Dedifferentiated amniotic fluid mesenchymal stem cell (primary cell): ENCODE results near the gene CDC27.
"Not testable (repeated sequence)": the region's sequence is repeated elsewhere in the genome, so short reads cannot be mapped to it uniquely, and the experiment has no call there.

Source experiments
- DNase-seq: peaks from one replicate; pipeline ENCODE4 v3.0.0-alpha.2; 2016; ENCODE audit errors: extremely low spot score

CDC27 gene

GRCh38 chr17:47188876-47189731 is at the start of gene CDC27:
Gene CDC27, minus strand, starts transcription at chr17:47189295. Its CDS starts 123 bp downstream, at chr17:47189172.
- DNase-seq: peak; percentile 100

- DNase-seq: no peak
Observed at GRCh38 chr17:47238321-47239010, 49.4 kb upstream of the CDC27 start.

GRCh38 chr17:47237841-47238240 is 48.7 kb upstream of the CDC27 start:
- no peak for DNase-seq

GRCh38 chr17:47235923-47236322 is 46.8 kb upstream of the CDC27 start:
- no peak for DNase-seq

GRCh38 chr17:47235506-47235905 is 46.4 kb upstream of the CDC27 start:
- no peak for DNase-seq

GRCh38 chr17:47232465-47232864 is 43.4 kb upstream of the CDC27 start:
- DNase-seq: no peak

- no peak for DNase-seq
Observed at GRCh38 chr17:47231866-47232265, 42.8 kb upstream of the CDC27 start.

GRCh38 chr17:47231334-47231733 is 42.2 kb upstream of the CDC27 start:
- no peak for DNase-seq

GRCh38 chr17:47230864-47231263 is 41.8 kb upstream of the CDC27 start:
- DNase-seq: no peak

GRCh38 chr17:47229535-47230443 is 40.7 kb upstream of the CDC27 start:
- DNase-seq: peak; percentile 93

GRCh38 chr17:47227862-47228261 is 38.8 kb upstream of the CDC27 start:
- no peak for DNase-seq

GRCh38 chr17:47225911-47226688 is 37.0 kb upstream of the CDC27 start:
- no peak for DNase-seq

GRCh38 chr17:47225436-47225858 is 36.4 kb upstream of the CDC27 start:
- peak; percentile 65 for DNase-seq

GRCh38 chr17:47224966-47225365 is 35.9 kb upstream of the CDC27 start:
- no peak for DNase-seq

- DNase-seq: not testable (repeated sequence)
Observed at GRCh38 chr17:47224077-47224476, 35.0 kb upstream of the CDC27 start.

- DNase-seq: no peak
Observed at GRCh38 chr17:47223460-47223859, 34.4 kb upstream of the CDC27 start.

- no peak for DNase-seq
Observed at GRCh38 chr17:47223007-47223406, 33.9 kb upstream of the CDC27 start.

GRCh38 chr17:47222047-47222446 is 33.0 kb upstream of the CDC27 start:
- DNase-seq: no peak

- no peak for DNase-seq
Observed at GRCh38 chr17:47221154-47221553, 32.1 kb upstream of the CDC27 start.

- no peak for DNase-seq
Observed at GRCh38 chr17:47220531-47220999, 31.5 kb upstream of the CDC27 start.
